Gastroesophageal sphincter (tissue), 3 donors: ENCODE measurements around the gene LPO.

Experiments
- EP300 ChIP-seq: sonication (generic); formaldehyde crosslinking; IDR thresholded peaks from one replicate; pipeline ENCODE4 v1.6.1; 2017; ENCODE audit warnings: antibody characterized with exemption, mild to moderate bottlenecking
- POLR2A ChIP-seq, 2 donors: fragments of 450-650 bp; IDR thresholded peaks; one replicate each; pipeline ENCODE4 v1.6.1; 2017; ENCODE audit warnings: antibody characterized with exemption in 2 of 2, mild to moderate bottlenecking in 2 of 2, moderate library complexity in 1 of 2
- POLR2AphosphoS5 ChIP-seq: sonication (generic); formaldehyde crosslinking; IDR thresholded peaks from one replicate; pipeline ENCODE4 v1.6.1; 2017; ENCODE audit warnings: antibody characterized with exemption
- TF ChIP-seq, protein P1 (sequence below), 4 experiments: fragments of 200-600 bp in 2 of 4; fragments of 450-650 bp in 2 of 4; sonication (generic) in 1 of 4; IDR thresholded peaks; one replicate each; pipeline ENCODE4 v1.5.1; 2017 to 2019; ENCODE audit warnings: antibody characterized with exemption in 4 of 4, mild to moderate bottlenecking in 2 of 4, moderate library complexity in 2 of 4

DNA sequence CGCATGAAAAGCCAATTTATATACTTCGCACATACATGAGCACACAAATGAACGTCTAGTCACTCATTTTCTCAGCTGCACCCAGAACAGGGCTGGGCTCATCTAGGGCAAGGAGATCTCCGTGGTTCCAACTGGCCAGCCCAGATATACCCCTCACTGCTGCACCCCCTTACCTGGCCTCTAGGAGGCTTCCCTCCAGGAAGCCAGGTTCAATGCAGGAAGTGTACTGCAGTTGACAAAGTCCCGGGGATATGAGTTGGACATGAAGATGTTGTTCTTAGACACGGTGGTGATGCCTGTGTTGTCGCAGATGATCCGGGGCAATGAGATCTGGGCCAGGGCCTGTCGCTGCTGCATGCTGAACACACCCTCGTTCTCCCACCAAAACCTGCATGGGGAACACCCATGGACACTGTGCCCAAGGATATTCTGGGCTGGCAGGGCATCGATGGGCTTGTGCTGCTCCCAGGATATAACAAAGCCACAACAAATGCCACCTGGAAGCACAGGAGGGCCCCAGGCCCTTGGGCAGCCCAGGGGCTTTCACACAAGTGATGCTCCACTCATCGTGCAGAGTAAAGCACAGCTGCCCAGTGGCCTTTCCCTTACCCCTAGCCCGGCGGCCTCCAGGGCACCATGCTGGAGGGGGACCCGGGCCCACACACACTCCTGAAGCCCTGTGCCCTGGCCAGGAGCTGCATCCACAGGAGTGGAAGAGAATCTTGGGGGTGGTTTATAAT is 32.3 kb downstream of the LPO start:
- TF ChIP-seq POLR2A (IDR thresholded peaks at IDR 0.05) (no peak), POLR2AphosphoS5 (no peak), EP300 (no peak)
- TF ChIP-seq, protein P1, sequence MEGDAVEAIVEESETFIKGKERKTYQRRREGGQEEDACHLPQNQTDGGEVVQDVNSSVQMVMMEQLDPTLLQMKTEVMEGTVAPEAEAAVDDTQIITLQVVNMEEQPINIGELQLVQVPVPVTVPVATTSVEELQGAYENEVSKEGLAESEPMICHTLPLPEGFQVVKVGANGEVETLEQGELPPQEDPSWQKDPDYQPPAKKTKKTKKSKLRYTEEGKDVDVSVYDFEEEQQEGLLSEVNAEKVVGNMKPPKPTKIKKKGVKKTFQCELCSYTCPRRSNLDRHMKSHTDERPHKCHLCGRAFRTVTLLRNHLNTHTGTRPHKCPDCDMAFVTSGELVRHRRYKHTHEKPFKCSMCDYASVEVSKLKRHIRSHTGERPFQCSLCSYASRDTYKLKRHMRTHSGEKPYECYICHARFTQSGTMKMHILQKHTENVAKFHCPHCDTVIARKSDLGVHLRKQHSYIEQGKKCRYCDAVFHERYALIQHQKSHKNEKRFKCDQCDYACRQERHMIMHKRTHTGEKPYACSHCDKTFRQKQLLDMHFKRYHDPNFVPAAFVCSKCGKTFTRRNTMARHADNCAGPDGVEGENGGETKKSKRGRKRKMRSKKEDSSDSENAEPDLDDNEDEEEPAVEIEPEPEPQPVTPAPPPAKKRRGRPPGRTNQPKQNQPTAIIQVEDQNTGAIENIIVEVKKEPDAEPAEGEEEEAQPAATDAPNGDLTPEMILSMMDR (IDR thresholded peaks at IDR 0.05): no peak
